Mucosa of descending colon (tissue), 3 donors: Measurements from ENCODE around the gene VASH2. TPM values are rescaled to one million over a fixed set of nuclear protein-coding genes. Genes with fewer than 3 reads are reported as not detected.

Experiments
- ATAC-seq: fragments of 200-7000 bp; cut with Tn5 transposase; one replicate; pipeline ENCODE4 v1.9.1; 2020; ENCODE audit warnings: mild to moderate bottlenecking, moderate library complexity
- DNase-seq, 3 donors: peaks; one replicate each; pipeline ENCODE4 v3.0.0-alpha.2; 2020
- H3K36me3 ChIP-seq: fragments of 200-600 bp; one replicate; pipeline ENCODE4 v1.8.0; 2021; ENCODE audit warnings: low read depth, mild to moderate bottlenecking
- H3K4me1 ChIP-seq: fragments of 200-600 bp; one replicate; pipeline ENCODE4 v1.8.0; 2021; ENCODE audit warnings: low read depth, mild to moderate bottlenecking
- H3K4me3 ChIP-seq: fragments of 200-600 bp; one replicate; pipeline ENCODE4 v1.8.0; 2021; ENCODE audit warnings: mild to moderate bottlenecking
- H3K9me3 ChIP-seq: fragments of 200-600 bp; one replicate; pipeline ENCODE4 v1.8.0; 2021; ENCODE audit warnings: mild to moderate bottlenecking
- intact Hi-C, 2 donors: fragments of 100-400 bp; cut with DNase I in 1 of 2; cut with micrococcal nuclease in 1 of 2; formaldehyde crosslinking; loops; one replicate each; pipeline versions ENCODE4 v1.11.0 to v1.11.1; 2022; cut with DNase I, micrococcal nuclease
- total RNA-seq, 3 donors: library from RNA; stranded (reverse); fragmentation: NEBNext Ultra II Directional in 2 of 3; extraction: Animal tissue kit (Norgen Biotek cat#: 25700) in 2 of 3; gene quantifications; one replicate each; pipeline versions ENCODE4 v1.2.1 to v1.2.4, GENCODE V29; 2021 to 2023
- TF ChIP-seq, protein P1 (sequence below): fragments of 200-600 bp; IDR thresholded peaks from one replicate; pipeline ENCODE4 v1.8.0; 2022; ENCODE audit warnings: antibody characterized with exemption, mild to moderate bottlenecking
- donor health status: DM: no; HTN: no; CAD: no; lungs with moderate emphysema.
- donor health status: DM: no; HTN: no; CAD: no.
- donor health status: DM: no; HTN: yes; CAD: no.

Gene VASH2
- total RNA-seq, 3 donors from 2014 or later, result 0.25 to 0.78 (median 0.41) TPM

GRCh38 chr1:212926372-212926771 is 24.0 kb upstream of the VASH2 start:
- H3K4me3 ChIP-seq, result no peak overlapping the region
- TF ChIP-seq, protein P1, sequence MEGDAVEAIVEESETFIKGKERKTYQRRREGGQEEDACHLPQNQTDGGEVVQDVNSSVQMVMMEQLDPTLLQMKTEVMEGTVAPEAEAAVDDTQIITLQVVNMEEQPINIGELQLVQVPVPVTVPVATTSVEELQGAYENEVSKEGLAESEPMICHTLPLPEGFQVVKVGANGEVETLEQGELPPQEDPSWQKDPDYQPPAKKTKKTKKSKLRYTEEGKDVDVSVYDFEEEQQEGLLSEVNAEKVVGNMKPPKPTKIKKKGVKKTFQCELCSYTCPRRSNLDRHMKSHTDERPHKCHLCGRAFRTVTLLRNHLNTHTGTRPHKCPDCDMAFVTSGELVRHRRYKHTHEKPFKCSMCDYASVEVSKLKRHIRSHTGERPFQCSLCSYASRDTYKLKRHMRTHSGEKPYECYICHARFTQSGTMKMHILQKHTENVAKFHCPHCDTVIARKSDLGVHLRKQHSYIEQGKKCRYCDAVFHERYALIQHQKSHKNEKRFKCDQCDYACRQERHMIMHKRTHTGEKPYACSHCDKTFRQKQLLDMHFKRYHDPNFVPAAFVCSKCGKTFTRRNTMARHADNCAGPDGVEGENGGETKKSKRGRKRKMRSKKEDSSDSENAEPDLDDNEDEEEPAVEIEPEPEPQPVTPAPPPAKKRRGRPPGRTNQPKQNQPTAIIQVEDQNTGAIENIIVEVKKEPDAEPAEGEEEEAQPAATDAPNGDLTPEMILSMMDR, result no peak
- no peaks in the 10 kb centered on the region for H3K4me1 ChIP-seq
- ATAC-seq, result no peak
- intact Hi-C loops, result no loop called here
- DNase-seq, result no peak
- no peaks in the 10 kb centered on the region for H3K9me3 ChIP-seq
- no peaks in the 10 kb centered on the region for H3K36me3 ChIP-seq

DNA sequence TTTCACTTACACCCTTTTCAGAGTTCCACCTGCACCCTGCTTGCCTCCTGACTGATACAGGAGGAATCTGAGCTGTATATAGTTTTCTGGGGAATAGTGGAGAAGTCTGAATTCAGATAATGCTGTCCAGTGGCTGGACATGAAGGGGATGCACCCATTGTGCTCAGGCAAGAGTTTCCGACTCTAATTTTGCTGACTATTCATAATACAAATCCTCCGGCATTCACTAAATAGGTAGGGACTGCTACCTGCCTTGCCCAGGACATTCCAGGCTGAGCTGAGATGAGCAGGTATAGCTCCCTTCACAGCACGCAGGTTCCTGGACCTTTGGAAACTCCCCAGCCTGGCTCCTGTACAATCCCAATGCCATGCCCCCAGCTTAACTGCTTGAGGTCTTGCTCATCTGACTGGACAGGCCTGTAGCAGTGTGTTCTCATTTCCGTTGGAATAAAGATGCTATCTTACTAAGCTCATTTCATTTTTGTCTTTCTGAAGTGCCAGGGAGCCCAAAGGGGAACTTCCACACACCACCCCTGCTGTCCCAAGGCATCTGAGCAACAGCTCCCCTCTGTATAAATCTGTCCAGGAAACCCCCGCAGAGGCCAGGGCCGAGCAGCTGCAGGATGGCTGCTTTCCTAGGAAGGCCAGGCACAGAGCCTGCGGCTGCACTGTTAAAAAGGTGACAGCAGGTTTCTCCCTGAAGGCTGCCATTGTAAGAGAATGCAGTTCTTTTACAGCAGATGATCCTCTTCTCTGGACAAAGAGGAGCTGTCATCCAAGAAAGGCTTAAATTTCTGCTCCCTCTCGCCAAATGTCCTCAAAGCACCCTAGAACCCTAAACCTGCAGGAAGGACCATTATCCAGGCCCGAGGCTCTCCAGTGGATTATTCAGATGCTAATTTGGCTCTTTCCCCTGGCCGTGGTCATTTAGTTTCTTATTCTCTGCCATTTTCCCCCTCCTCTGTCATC is 21.7 kb upstream of the VASH2 start:
- Histone ChIP-seq H3K4me1 (no peaks in the 10 kb centered on the region), H3K9me3 (no peaks in the 10 kb centered on the region), H3K4me3 (no peak overlapping the region), H3K36me3 (no peaks in the 10 kb centered on the region)
- intact Hi-C loops, result no loop called here
- TF ChIP-seq, protein P1, result no peak
- no peak for DNase-seq
- peak; percentile 11 for ATAC-seq

DNA sequence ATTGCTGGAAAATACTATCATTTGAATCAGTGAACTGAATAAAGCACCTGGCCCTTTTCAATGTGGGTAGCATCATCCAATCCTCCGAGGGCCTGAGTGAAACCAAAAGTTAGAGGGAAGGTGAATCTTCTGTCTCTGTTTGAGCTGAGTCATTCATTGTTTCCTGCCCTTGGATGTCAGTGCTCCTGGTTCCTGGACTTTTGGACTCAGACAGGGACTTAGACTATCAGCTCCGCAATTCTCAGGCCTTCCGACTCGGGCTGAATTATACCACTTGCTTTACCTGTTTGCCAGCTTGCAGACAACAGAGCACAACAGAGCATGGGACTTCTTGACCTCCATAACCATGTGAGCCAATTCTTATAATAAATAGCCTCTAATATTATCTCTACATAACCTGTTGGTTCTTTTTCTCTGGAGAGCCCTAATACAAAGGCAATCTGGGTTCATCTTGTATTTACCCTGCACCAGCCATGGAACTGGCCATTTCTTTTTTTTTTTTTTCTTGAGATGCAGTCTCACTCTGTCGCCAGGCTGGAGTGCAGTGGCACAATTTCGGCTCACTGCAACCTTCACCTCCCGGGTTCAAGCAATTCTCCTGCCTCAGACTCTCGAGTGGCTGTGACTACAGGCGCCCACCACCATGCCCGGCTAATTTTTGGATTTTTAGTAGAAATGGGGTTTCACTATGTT is 19.2 kb upstream of the VASH2 start:
- no peak overlapping the region for H3K4me3 ChIP-seq
- intact Hi-C loops, result no loop called here
- peak in 1 of 3 donors; percentile 15 for DNase-seq
- no peaks in the 10 kb centered on the region for H3K36me3 ChIP-seq
- H3K4me1 ChIP-seq, result no peaks in the 10 kb centered on the region
- peak; percentile 79 for ATAC-seq
- no peaks in the 10 kb centered on the region for H3K9me3 ChIP-seq
- TF ChIP-seq, protein P1, result no peak

GRCh38 chr1:212933815-212934471 is 16.4 kb upstream of the VASH2 start:
- Histone ChIP-seq H3K4me3 (no peak overlapping the region), H3K4me1 (no peaks in the 10 kb centered on the region), H3K9me3 (no peaks in the 10 kb centered on the region), H3K36me3 (no peaks in the 10 kb centered on the region)
- ATAC-seq, result no peak
- intact Hi-C loops, result no loop called here
- DNase-seq, result no peak
- TF ChIP-seq, protein P1, result no peak

DNA sequence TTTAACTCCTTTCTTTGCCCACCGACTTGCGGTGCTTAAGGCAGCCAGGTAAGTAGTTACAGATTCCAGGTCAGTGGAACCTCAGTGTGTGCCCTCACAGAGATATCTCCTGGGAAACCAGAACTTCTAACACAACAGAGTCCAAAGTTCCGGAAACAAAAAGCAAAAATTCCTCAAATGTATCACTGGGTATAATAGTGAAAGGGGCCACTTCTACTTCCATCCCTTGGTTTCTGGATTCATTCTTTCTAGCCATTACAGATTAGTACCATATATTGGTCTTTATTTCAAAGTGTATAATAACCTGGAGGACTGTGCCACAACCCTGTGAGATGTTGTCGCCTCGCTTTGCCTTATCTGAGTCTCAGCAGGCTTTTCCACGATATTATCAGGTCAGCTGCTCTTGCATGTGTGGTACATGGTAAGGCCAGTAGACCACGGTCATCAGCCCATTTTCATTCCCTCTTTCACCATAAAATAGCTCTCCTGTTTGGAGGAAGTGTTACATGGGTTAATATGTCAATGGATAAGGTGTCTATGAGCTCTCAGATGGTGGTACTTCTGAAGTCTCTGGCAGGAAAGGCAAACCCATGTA is 14.9 kb upstream of the VASH2 start:
- DNase-seq, result no peak
- H3K4me3 ChIP-seq, result no peak overlapping the region
- H3K9me3 ChIP-seq, result peaks cover 3% of the 10 kb centered on the region
- no peaks in the 10 kb centered on the region for H3K36me3 ChIP-seq
- H3K4me1 ChIP-seq, result no peaks in the 10 kb centered on the region
- intact Hi-C loops, result no loop called here
- TF ChIP-seq, protein P1, result no peak
- ATAC-seq, result no peak
